Lower leg skin (tissue), 3 donors: ENCODE data around the gene TAS2R1.

Source experiments
- CTCF ChIP-seq, 3 donors: fragments of 450-650 bp; IDR thresholded peaks; one replicate each; pipeline ENCODE4 v1.5.1; 2016; ENCODE audit warnings: antibody characterized with exemption in 3 of 3, mild to moderate bottlenecking in 3 of 3, moderate library complexity in 2 of 3
- POLR2A ChIP-seq, 2 donors: fragments of 450-650 bp; IDR thresholded peaks; one replicate each; pipeline ENCODE4 v1.6.1; 2016 to 2017; ENCODE audit warnings: antibody characterized with exemption in 2 of 2, mild to moderate bottlenecking in 1 of 2, moderate library complexity in 1 of 2

- TF ChIP-seq CTCF (IDR thresholded peaks at IDR 0.05) (no peak), POLR2A (IDR thresholded peaks at IDR 0.05) (no peak)
Observed at GRCh38 chr5:9617739-9618504, 12.2 kb downstream of the TAS2R1 start.
